ENCODE results near the gene CDH13. TPM values are rescaled to one million over a fixed set of nuclear protein-coding genes. Genes with fewer than 3 reads are reported as not detected.

Gene CDH13
- total RNA-seq, 1 donor from 2014 or later, result 81.1 TPM

- Mint-ChIP-seq H3K4me1 (ENCODE audit: low read depth, unreplicated experiment) (peaks cover 2% of the 10 kb centered on the region), H3K36me3 (ENCODE audit: unreplicated experiment) (no peaks in the 10 kb centered on the region), H3K9me3 (ENCODE audit: unreplicated experiment) (peaks cover 7% of the 10 kb centered on the region), H3K4me3 (ENCODE audit: unreplicated experiment) (no peak overlapping the region), H3K27me3 (ENCODE audit: unreplicated experiment) (peaks cover 2% of the 10 kb centered on the region), H3K27ac (ENCODE audit: unreplicated experiment) (no peak overlapping the region)
- no peak for DNase-seq
- no peak for TF ChIP-seq CTCF (IDR thresholded peaks at IDR 0.05; ENCODE audit: partially characterized antibody, unreplicated experiment)
These were observed 1144.7 kb downstream of the CDH13 start for GRCh38 chr16:83771306-83771942.

GRCh38 chr16:83772806-83773205 is 1146.0 kb downstream of the CDH13 start:
- Mint-ChIP-seq H3K27ac (ENCODE audit: unreplicated experiment) (no peak overlapping the region), H3K4me3 (ENCODE audit: unreplicated experiment) (no peak overlapping the region), H3K9me3 (ENCODE audit: unreplicated experiment) (peaks cover 7% of the 10 kb centered on the region), H3K27me3 (ENCODE audit: unreplicated experiment) (peaks cover 4% of the 10 kb centered on the region), H3K4me1 (ENCODE audit: low read depth, unreplicated experiment) (peaks cover 2% of the 10 kb centered on the region), H3K36me3 (ENCODE audit: unreplicated experiment) (no peaks in the 10 kb centered on the region)
- TF ChIP-seq CTCF (IDR thresholded peaks at IDR 0.05; ENCODE audit: partially characterized antibody, unreplicated experiment), result no peak
- no peak for DNase-seq

DNA sequence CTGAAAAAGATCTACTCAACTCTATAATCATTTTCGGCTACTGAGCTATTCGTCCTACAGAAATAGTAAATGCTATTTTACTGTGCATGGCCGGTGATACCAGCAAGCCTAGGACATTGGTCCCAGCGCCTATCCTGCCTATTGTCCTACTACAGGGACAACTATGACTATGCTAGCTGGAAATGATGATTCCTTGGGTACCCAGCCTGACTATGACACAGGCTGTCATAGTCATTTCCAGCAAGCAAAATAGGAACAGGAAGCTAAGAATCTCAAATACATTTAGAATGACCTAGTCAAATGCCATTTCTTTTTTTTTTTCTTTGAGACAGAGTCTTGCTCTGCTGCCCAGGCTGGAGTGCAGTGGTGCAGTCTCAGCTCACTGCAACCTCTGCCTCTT is 1147.3 kb downstream of the CDH13 start:
- TF ChIP-seq CTCF (IDR thresholded peaks at IDR 0.05; ENCODE audit: partially characterized antibody, unreplicated experiment), result no peak
- Mint-ChIP-seq H3K4me3 (ENCODE audit: unreplicated experiment) (no peak overlapping the region), H3K9me3 (ENCODE audit: unreplicated experiment) (peaks cover 3% of the 10 kb centered on the region), H3K4me1 (ENCODE audit: low read depth, unreplicated experiment) (peaks cover 1% of the 10 kb centered on the region), H3K27me3 (ENCODE audit: unreplicated experiment) (peaks cover 4% of the 10 kb centered on the region), H3K36me3 (ENCODE audit: unreplicated experiment) (no peaks in the 10 kb centered on the region), H3K27ac (ENCODE audit: unreplicated experiment) (no peak overlapping the region)
- DNase-seq, result no peak

GRCh38 chr16:83776944-83777343 is 1150.2 kb downstream of the CDH13 start:
- Mint-ChIP-seq H3K4me1 (ENCODE audit: low read depth, unreplicated experiment) (no peaks in the 10 kb centered on the region), H3K27ac (ENCODE audit: unreplicated experiment) (no peak overlapping the region)

More at GRCh38 chr16:83776944-83777343, 1150.2 kb downstream of the CDH13 start:
- Mint-ChIP-seq H3K4me3 (ENCODE audit: unreplicated experiment) (no peak overlapping the region), H3K9me3 (ENCODE audit: unreplicated experiment) (peaks cover 3% of the 10 kb centered on the region), H3K27me3 (ENCODE audit: unreplicated experiment) (peaks cover 4% of the 10 kb centered on the region), H3K36me3 (ENCODE audit: unreplicated experiment) (no peaks in the 10 kb centered on the region)
- DNase-seq, result no peak
- TF ChIP-seq CTCF (IDR thresholded peaks at IDR 0.05; ENCODE audit: partially characterized antibody, unreplicated experiment), result no peak
